Measurements from ENCODE around the gene RPL27. TPM values are rescaled to one million over a fixed set of nuclear protein-coding genes. Genes with fewer than 3 reads are reported as not detected.

The RPL27 gene
- total RNA-seq (1,014 and 1,102 TPM in 2 replicates), polyA plus RNA-seq (2,467 and 2,620 TPM in 2 replicates), polyA minus RNA-seq (1,135 and 1,329 TPM in 2 replicates), Bru-seq, nascent RNA (percentile 97 among the genes with signal in this experiment), BruChase-seq, experiment 1, labeled RNA remaining after a 6-hour chase (percentile 99 among the genes with signal in this experiment), BruChase-seq, experiment 2, labeled RNA remaining after a 2-hour chase (percentile 97 among the genes with signal in this experiment)
- 4,890 and 5,080 TPM in 2 replicates for polyA plus RNA-seq (2011; cell fraction: cytosol; rRNA removed)
- polyA plus RNA-seq (2011; cell fraction: nucleus; rRNA removed) = 1,058 and 1,799 TPM in 2 replicates
- polyA plus RNA-seq (2012) = 2,952 and 3,928 TPM in 2 replicates
- polyA minus RNA-seq (2011; cell fraction: cytosol; rRNA and poly(A)+ RNA removed) = 601 TPM
- 149 and 293 TPM in 2 replicates for polyA minus RNA-seq (2011; cell fraction: nucleus; rRNA and poly(A)+ RNA removed)
- long read RNA-seq, transcript RPL27-206 (4 exons, 730 nt) = minor isoform, 240 of 1,814 reads
- long read RNA-seq, transcript RPL27-204 (4 exons, 318 nt) = minor isoform, 9 of 1,814 reads
- long read RNA-seq, transcript RPL27-208 (3 exons, 1,872 nt) = minor isoform, 238 of 1,814 reads
- long read RNA-seq, transcript RPL27-201 (5 exons, 505 nt) = major isoform, 1,267 of 1,814 reads
- long read RNA-seq, partial matches to known transcripts = 47 of 1,814 reads
- long read RNA-seq, other reads (novel, unspliced or antisense) = 13 of 1,814 reads

DNA sequence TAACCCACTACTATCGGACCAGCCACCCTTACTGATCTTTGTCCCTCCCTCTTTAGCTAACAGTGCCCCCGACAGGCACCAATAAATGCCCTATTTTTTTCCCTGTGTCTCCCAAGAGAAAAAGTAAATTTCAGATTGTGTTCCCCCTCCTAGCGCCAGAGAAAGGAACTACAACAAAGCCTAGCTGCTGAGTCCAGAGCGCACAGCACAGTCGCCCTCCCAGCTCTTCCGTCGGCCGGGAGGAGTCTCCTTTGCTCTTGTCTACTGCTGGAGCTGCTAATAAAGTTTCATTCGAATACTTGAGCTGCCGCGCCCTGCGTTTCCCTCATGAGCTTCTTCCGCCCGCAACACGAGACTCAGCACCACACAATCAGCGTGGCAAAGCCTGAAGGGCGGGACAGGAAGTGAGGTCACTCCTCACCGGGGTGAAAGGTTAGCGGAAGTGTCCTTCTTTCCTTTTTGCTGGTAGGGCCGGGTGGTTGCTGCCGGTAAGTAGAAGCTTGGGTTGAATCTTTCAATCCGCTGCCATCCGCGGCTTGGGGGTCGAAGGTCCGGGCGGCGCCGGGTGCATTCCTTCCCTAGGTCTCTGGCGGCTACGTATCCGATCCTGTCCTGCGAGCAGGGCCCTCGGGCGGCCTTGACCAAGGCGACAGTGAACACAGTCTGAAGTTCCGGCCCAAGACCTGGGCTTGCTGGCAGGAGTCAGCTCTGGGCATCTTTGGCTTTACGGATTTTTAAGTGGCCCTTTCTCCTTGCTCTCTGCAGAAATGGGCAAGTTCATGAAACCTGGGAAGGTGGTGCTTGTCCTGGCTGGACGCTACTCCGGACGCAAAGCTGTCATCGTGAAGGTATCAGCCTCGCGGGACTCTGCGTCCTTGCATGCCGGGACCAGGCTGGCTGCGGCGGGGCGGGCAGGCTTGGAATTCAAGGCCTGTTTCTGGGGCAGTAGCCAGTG, at the start of gene RPL27:
Gene RPL27 (plus strand): TSS at position 436 of the 955 bp plus-strand sequence. CDS start 332 bp downstream, at position 768.
- Histone ChIP-seq H2AFZ (ENCODE audit: low read depth, low read length) (peak within 1 kb of the TSS; percentile 77), H3K36me3 (ENCODE audit: control insufficient read depth in 2 of 2, extremely low read depth in 1 of 2, insufficient read depth in 2 of 2, low read length in 2 of 2) (peaks cover 4 to 19% of the 10 kb centered on the region in 2 experiments), H4K20me1 (replicated peaks; ENCODE audit: control insufficient read depth, extremely low read depth, insufficient read depth, low read length) (no peaks in the 10 kb centered on the region), H3K9ac (replicated peaks; ENCODE audit: extremely low read depth, insufficient read depth, low read length) (peak within 1 kb of the TSS; percentile 87), H3K4me1 (ENCODE audit: control insufficient read depth, extremely low read depth, insufficient read depth, low read length) (peaks cover 23% of the 10 kb centered on the region), H3K27ac (ENCODE audit: insufficient read depth, low read depth, low read length) (peak within 1 kb of the TSS; percentile 75), H3K9me3 (replicated peaks; ENCODE audit: control insufficient read depth, insufficient read depth, low read length) (no peaks in the 10 kb centered on the region), H3K4me2 (ENCODE audit: insufficient read depth, low read length) (peak within 1 kb of the TSS; percentile 90), H3K79me2 (ENCODE audit: control insufficient read depth, insufficient read depth, low read length) (peaks cover 27% of the 10 kb centered on the region), H3K4me3 (replicated peaks in 1 of 3; ENCODE audit: insufficient read depth in 1 of 3, low read depth in 1 of 3, low read length in 3 of 3) (peak within 1 kb of the TSS; percentile 56 to 86 (median 58)), H3K27me3 (ENCODE audit: control insufficient read depth in 2 of 2, insufficient read depth in 2 of 2, low read length in 2 of 2) (no peaks in the 10 kb centered on the region), H3K9me1 (replicated peaks; ENCODE audit: control insufficient read depth, extremely low read depth, insufficient read depth, low read length) (no peaks in the 10 kb centered on the region)
- ChIA-PET CTCF (interaction anchor here (0.6 to 2.4 kb wide), 32 partner anchors 9 to 421 kb away, joined by 3 to 25 read pairs (median 4); partner anchors contain the start of genes AARSD1, AOC2, BECN1 and IFI35), POLR2A (interaction anchor here (0.6 to 2.2 kb wide), 14 partner anchors 8 to 363 kb away, joined by 3 to 9 read pairs (median 4); partner anchors contain the start of genes BECN1, IFI35 and VAT1)
- DNase-seq (ENCODE audit: low read depth, low spot score) (peak; percentile 100), FAIRE-seq (peak; percentile 99)
- dilution Hi-C loops (cut with MboI; ENCODE audit: extremely low pct_ligation_motif_present, low sequenced_read_pairs) (no loop called here), intact Hi-C loops (cut with micrococcal nuclease) (loop anchor here (1.0 to 2.0 kb wide), 7 partner anchors 17 to 321 kb away; partner anchors contain the start of genes AARSD1, BRCA1, NBR1 and PLEKHH3)
- BruUV-seq (replicated peaks) = TSS peak; percentile 63
- TF ChIP-seq GATA2 (IDR thresholded peaks at IDR 0.05; ENCODE audit: insufficient read depth, insufficient read length, low read depth, low read length) (no peak), EZH2 (IDR thresholded peaks at IDR 0.05; ENCODE audit: borderline replicate concordance, low read depth, low read length, severe bottlenecking) (no peak), FOS (IDR thresholded peaks at IDR 0.05; ENCODE audit: borderline replicate concordance, insufficient read depth, low read length) (peak; percentile 37), POLR2AphosphoS5 (IDR thresholded peaks at IDR 0.05; ENCODE audit: insufficient read depth, low read depth, low read length) (peak; percentile 88), JUN (IDR thresholded peaks at IDR 0.05; ENCODE audit: borderline replicate concordance, insufficient read depth, insufficient read length, low read depth) (peak; percentile 74), MYC (IDR thresholded peaks at IDR 0.05; ENCODE audit: low read depth, low read length) (peak; percentile 70), POLR2A (IDR thresholded peaks at IDR 0.05; ENCODE audit: low read depth, low read length) (peak; percentile 94)
- TF ChIP-seq, protein P1, sequence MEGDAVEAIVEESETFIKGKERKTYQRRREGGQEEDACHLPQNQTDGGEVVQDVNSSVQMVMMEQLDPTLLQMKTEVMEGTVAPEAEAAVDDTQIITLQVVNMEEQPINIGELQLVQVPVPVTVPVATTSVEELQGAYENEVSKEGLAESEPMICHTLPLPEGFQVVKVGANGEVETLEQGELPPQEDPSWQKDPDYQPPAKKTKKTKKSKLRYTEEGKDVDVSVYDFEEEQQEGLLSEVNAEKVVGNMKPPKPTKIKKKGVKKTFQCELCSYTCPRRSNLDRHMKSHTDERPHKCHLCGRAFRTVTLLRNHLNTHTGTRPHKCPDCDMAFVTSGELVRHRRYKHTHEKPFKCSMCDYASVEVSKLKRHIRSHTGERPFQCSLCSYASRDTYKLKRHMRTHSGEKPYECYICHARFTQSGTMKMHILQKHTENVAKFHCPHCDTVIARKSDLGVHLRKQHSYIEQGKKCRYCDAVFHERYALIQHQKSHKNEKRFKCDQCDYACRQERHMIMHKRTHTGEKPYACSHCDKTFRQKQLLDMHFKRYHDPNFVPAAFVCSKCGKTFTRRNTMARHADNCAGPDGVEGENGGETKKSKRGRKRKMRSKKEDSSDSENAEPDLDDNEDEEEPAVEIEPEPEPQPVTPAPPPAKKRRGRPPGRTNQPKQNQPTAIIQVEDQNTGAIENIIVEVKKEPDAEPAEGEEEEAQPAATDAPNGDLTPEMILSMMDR (IDR thresholded peaks at IDR 0.05; ENCODE audit: extremely low read depth in 1 of 2, insufficient read depth in 1 of 2, low read depth in 1 of 2, low read length in 2 of 2) = peak; percentile 68 to 77
- TF ChIP-seq, protein P2, sequence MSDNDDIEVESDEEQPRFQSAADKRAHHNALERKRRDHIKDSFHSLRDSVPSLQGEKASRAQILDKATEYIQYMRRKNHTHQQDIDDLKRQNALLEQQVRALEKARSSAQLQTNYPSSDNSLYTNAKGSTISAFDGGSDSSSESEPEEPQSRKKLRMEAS (IDR thresholded peaks at IDR 0.05; ENCODE audit: insufficient read depth, insufficient read length) = peak; percentile 87

All from endothelial cell of umbilical vein (primary cell).